HFF-Myc (cell line): ENCODE data around the gene SLC66A2.

Experiments used
- DNase-seq: peaks from one replicate; pipeline ENCODE4 v3.0.0-alpha.2; 2011; ENCODE audit warnings: low read depth; ENCODE audit errors: extremely low read depth
- H3K4me3 ChIP-seq: replicated peaks from 2 replicates; pipeline ENCODE4 v1.5.1; 2011; ENCODE audit warnings: low read depth, mild to moderate bottlenecking, control low read depth, low read length
- CTCF ChIP-seq: IDR thresholded peaks from 2 replicates; pipeline ENCODE4 v1.5.1; 2012; ENCODE audit warnings: mild to moderate bottlenecking, low read depth, low read length, control low read depth; ENCODE audit errors: missing control alignments

SLC66A2 gene

GRCh38 chr18:79861687-79862086 is 89.8 kb downstream of the SLC66A2 start:
- no peak overlapping the region for H3K4me3 ChIP-seq
- no peak for DNase-seq
- no peak for TF ChIP-seq CTCF

DNA sequence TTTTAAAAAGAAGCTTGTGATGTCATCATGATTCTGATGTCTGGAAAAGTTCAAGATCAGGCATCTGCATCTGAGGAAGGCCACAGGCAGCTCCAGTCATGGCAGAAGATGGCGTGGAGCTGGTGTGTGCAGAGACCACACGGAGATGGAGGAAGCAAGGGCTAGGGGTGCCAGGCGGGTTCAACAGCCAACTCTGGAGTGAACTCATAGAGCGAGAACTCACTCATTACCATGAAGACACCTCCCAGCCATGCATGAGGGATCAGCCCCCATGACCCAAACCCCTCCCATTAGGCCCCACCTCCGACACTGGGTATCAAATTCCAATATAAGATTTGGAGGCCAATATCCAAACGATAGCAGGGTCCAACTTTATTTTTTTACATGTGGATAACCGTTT is 92.1 kb downstream of the SLC66A2 start:
- TF ChIP-seq CTCF = no peak
- no peak overlapping the region for H3K4me3 ChIP-seq
- DNase-seq = no peak

DNA sequence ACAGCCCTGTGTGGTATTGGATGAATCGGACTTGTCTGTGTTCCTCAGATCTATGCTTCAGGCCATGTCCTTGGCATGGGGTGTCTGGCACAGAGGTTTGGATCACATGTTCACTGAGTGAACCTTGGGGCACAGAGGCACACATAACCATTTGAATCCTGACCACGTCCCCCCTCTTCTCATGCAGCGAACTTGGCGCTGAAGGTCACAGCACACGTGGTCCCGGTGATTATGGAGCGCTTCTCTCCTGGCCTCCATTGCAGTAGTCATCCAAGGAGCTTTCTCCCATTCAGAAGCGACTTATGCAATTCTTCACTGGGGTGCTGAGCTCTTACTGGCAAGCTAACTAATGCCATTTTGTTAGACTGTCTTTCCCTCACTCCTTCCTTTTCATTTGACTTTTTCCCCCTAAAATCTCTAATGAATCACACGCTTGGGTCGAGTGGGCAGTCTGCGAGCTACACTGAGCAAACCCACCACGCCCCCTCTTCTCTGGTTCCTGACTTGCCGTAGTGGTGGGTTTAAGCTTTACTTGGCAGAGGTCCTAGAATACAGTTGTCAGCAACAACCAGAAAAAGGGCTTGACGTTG is 94.3 kb downstream of the SLC66A2 start:
- no peak overlapping the region for H3K4me3 ChIP-seq
- DNase-seq = no peak
- no peak for TF ChIP-seq CTCF

GRCh38 chr18:79856119-79857007 is 95.1 kb downstream of the SLC66A2 start:
- peak; percentile 10 for DNase-seq
- H3K4me3 ChIP-seq = no peak overlapping the region
- no peak for TF ChIP-seq CTCF

GRCh38 chr18:79855147-79855933 is 96.1 kb downstream of the SLC66A2 start:
- DNase-seq = no peak
- no peak overlapping the region for H3K4me3 ChIP-seq
- no peak for TF ChIP-seq CTCF

DNA sequence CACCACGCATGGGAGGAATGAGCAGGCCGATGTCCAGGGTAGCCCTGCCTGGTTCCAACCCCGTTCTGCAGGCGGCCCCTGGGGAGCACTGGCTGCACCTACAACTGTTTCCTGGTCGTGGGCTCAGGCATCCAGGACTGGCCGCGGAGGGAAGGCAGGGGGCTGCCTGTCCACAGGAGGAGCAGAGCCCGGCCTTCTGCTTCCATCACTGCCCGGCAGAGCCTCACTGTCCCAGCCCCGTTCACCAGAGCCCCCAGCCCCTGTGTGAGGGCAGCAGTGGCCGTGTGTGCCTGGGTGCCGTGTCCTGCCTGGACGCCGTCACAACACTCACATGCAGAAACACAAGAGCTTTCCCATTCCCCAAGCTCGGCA is 97.5 kb downstream of the SLC66A2 start:
- H3K4me3 ChIP-seq = no peak overlapping the region
- no peak for TF ChIP-seq CTCF
- DNase-seq = no peak
